ENCODE results near the gene EXOC4.

The EXOC4 gene

DNA sequence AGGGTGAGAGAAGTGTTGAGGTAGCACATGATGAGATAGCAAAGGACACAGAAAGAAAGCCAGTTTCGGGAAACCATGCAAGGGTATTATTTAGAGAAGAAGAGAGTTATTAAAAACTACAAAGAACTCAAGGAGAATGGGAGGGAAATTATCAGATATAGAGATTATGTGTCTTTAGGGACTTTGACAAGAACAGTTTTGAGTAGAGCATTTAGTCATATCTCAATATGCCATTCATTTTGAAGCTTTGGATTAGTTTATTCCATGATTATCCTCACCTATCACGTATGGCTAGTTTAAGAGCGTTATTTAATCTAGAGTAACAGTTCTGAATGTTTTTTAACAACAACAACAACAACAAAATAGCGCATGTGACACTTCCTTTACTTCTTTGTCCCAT is 409.4 kb downstream of the EXOC4 start:
- no peaks in the 10 kb centered on the region for H3K27me3 ChIP-seq (ENCODE audit: control insufficient read depth in 1 of 2, insufficient read depth in 2 of 2, low read length in 2 of 2)
- H3K36me3 ChIP-seq (ENCODE audit: insufficient read depth, low read length): no peaks in the 10 kb centered on the region
- no peak overlapping the region for H3K9ac ChIP-seq (ENCODE audit: low read length)
- no peaks in the 10 kb centered on the region for H3K9me3 ChIP-seq (ENCODE audit: low read length)
- H3K27ac ChIP-seq (ENCODE audit: low read depth, low read length): no peak overlapping the region
- H3K4me1 ChIP-seq (ENCODE audit: insufficient read depth, low read length): no peaks in the 10 kb centered on the region
- H3K4me3 ChIP-seq (ENCODE audit: low read depth in 1 of 2, low read length in 2 of 2): no peak overlapping the region

DNA sequence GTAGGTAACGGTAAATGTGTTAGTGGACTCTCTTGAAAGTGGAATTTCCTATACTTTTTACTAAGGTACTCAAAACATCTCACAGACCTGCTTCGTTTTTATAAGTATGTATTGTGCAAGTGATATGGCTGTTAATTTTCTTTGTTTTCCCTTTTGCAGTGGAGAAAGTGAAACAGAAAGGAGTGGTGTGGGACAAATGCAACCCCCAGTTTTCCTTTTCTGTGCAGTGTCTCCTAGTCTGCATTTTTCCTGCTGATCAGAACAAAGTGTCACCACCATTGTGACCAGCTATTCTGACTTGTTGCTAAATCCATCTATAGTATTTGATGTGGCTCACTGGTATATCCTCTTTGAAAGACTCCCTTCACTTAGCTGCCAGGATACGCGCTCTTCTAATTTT is 410.0 kb downstream of the EXOC4 start:
- no peaks in the 10 kb centered on the region for H3K27me3 ChIP-seq (ENCODE audit: control insufficient read depth in 1 of 2, insufficient read depth in 2 of 2, low read length in 2 of 2)
- no peaks in the 10 kb centered on the region for H3K36me3 ChIP-seq (ENCODE audit: insufficient read depth, low read length)
- no peak overlapping the region for H3K4me3 ChIP-seq (ENCODE audit: low read depth in 1 of 2, low read length in 2 of 2)
- H3K9ac ChIP-seq (ENCODE audit: low read length): no peak overlapping the region
- no peak overlapping the region for H3K27ac ChIP-seq (ENCODE audit: low read depth, low read length)
- H3K9me3 ChIP-seq (ENCODE audit: low read length): no peaks in the 10 kb centered on the region
- H3K4me1 ChIP-seq (ENCODE audit: insufficient read depth, low read length): no peaks in the 10 kb centered on the region

DNA sequence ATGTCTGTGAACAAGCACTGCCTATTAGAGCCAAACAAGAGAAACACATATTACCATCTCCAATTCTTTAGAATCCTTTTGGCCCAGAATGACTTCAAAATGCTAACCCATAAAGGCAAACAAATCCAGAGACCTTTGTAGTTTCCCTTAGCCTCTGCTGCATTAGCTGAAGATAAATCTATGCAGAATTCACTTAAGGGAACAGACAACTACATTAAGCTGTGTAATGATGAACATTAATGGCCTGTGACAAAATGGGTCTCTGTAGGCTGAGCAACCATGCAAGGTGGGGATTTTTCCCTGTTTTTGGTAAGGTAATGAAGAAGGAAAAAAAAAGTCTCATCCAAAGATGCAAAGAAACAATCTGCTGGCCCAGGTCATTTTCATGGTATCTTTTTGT is 411.6 kb downstream of the EXOC4 start:
- no peaks in the 10 kb centered on the region for H3K4me1 ChIP-seq (ENCODE audit: insufficient read depth, low read length)
- no peak overlapping the region for H3K27ac ChIP-seq (ENCODE audit: low read depth, low read length)
- no peaks in the 10 kb centered on the region for H3K9me3 ChIP-seq (ENCODE audit: low read length)
- no peak overlapping the region for H3K9ac ChIP-seq (ENCODE audit: low read length)
- no peaks in the 10 kb centered on the region for H3K27me3 ChIP-seq (ENCODE audit: control insufficient read depth in 1 of 2, insufficient read depth in 2 of 2, low read length in 2 of 2)
- no peaks in the 10 kb centered on the region for H3K36me3 ChIP-seq (ENCODE audit: insufficient read depth, low read length)
- no peak overlapping the region for H3K4me3 ChIP-seq (ENCODE audit: low read depth in 1 of 2, low read length in 2 of 2)

DNA sequence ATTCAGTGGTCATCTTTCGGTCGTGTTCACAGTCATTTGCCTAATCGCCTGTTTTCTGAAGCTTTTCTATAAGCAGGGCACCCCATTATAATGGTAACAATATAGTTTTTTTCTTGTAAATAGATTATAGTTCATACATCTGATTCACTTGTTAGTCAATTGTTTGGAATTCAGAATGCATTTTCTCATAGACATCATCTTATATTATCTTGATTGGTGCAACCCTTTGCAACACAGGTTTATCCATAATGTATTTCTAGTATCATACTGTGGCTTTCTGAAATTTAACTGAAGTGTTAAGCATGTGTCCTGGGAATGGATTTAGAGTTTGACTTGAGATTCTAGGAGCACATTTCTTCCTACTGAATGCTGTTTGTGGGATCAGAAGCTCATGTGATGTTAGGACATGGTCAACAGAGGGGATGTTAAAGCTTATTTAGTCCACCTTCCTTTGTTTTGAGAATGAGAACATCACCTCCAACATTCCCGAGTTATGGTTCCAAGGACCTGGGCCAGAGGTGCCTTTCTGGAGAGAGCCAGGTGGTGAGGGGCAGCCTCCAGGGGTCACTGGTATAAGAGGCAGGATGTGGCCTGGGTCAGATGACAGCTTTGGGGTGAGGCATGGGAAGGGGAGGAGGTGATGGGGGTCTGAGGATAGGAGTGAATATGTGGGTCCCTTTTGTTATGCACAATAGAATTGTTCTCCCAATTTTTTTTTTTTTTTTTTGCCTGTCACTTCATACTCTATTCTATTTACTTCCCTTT is 415.6 kb downstream of the EXOC4 start:
- no peaks in the 10 kb centered on the region for H3K4me1 ChIP-seq (ENCODE audit: insufficient read depth, low read length)
- no peak overlapping the region for H3K27ac ChIP-seq (ENCODE audit: low read depth, low read length)
- no peaks in the 10 kb centered on the region for H3K27me3 ChIP-seq (ENCODE audit: control insufficient read depth in 1 of 2, insufficient read depth in 2 of 2, low read length in 2 of 2)
- no peak overlapping the region for H3K4me3 ChIP-seq (ENCODE audit: low read depth in 1 of 2, low read length in 2 of 2)
- H3K36me3 ChIP-seq (ENCODE audit: insufficient read depth, low read length): no peaks in the 10 kb centered on the region
- H3K9ac ChIP-seq (ENCODE audit: low read length): no peak overlapping the region
- H3K9me3 ChIP-seq (ENCODE audit: low read length): no peaks in the 10 kb centered on the region

DNA sequence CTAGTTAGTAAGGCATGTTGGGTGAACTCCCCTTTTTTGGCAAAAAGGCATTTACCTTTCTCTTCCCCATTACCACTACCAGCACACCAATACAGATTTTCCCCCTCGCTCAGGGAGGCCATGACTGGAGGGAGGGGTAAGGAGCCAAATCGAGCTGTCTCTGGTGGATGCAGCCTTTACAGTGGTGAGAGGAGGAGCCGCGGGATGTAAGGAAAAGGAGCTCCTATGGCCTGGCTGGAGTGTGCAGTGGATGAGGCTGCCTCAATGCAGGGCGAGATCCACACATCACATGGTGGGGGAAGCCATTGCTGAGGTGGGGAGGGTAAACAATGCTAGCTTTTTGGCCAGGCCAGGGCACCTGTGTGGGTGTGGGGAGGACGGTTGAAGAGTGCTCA is 416.2 kb downstream of the EXOC4 start:
- H3K27me3 ChIP-seq (ENCODE audit: control insufficient read depth in 1 of 2, insufficient read depth in 2 of 2, low read length in 2 of 2): no peaks in the 10 kb centered on the region
- H3K9ac ChIP-seq (ENCODE audit: low read length): no peak overlapping the region
- H3K4me1 ChIP-seq (ENCODE audit: insufficient read depth, low read length): no peaks in the 10 kb centered on the region
- H3K36me3 ChIP-seq (ENCODE audit: insufficient read depth, low read length): no peaks in the 10 kb centered on the region
- H3K27ac ChIP-seq (ENCODE audit: low read depth, low read length): no peak overlapping the region
- H3K4me3 ChIP-seq (ENCODE audit: low read depth in 1 of 2, low read length in 2 of 2): no peak overlapping the region
- no peaks in the 10 kb centered on the region for H3K9me3 ChIP-seq (ENCODE audit: low read length)

DNA sequence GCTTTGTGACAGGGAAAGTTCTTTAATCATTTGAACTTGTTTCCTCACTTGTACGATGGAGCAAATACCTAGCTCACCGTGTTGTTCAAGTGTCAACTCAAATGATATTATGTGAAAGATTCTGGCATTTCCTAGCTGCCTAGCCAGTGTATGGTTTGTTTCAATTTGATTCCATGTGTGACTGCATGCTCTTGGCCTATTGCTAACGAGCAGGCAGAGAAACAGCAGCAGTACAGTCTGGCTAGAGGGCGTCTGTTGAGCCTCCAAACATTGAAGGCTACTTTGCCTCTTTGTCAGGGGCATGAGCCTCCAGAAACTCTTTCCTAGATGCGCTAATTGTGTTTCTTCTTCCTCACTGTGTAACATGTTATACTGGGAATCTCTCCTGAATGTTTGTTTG is 417.4 kb downstream of the EXOC4 start:
- Histone ChIP-seq H3K4me1 (ENCODE audit: insufficient read depth, low read length) (no peaks in the 10 kb centered on the region), H3K4me3 (ENCODE audit: low read depth in 1 of 2, low read length in 2 of 2) (no peak overlapping the region), H3K27me3 (ENCODE audit: control insufficient read depth in 1 of 2, insufficient read depth in 2 of 2, low read length in 2 of 2) (no peaks in the 10 kb centered on the region), H3K36me3 (ENCODE audit: insufficient read depth, low read length) (no peaks in the 10 kb centered on the region), H3K9me3 (ENCODE audit: low read length) (no peaks in the 10 kb centered on the region), H3K9ac (ENCODE audit: low read length) (no peak overlapping the region), H3K27ac (ENCODE audit: low read depth, low read length) (no peak overlapping the region)

DNA sequence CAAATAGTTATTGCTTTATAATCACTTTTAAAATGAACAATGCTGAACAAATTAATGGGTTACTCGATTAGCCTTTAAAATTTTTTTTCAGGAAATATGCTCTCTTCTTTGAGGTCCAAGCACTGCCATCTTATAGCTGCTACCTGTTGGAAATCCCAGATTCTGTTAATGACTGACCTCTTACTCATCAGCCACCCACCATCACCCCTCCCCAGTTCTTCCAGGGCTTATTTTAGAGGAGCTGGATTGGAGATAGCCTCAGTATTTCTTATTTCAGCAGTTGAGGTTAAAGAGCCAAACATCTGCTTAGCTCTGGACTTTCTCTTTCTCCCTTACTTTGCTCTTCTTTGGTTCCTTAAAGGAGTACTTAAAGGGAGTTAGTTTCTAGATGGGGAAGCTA is 420.0 kb downstream of the EXOC4 start:
- H3K9me3 ChIP-seq (ENCODE audit: low read length): no peaks in the 10 kb centered on the region
- H3K9ac ChIP-seq (ENCODE audit: low read length): no peak overlapping the region
- no peaks in the 10 kb centered on the region for H3K27me3 ChIP-seq (ENCODE audit: control insufficient read depth in 1 of 2, insufficient read depth in 2 of 2, low read length in 2 of 2)
- H3K4me1 ChIP-seq (ENCODE audit: insufficient read depth, low read length): no peaks in the 10 kb centered on the region
- no peak overlapping the region for H3K4me3 ChIP-seq (ENCODE audit: low read depth in 1 of 2, low read length in 2 of 2)
- no peaks in the 10 kb centered on the region for H3K36me3 ChIP-seq (ENCODE audit: insufficient read depth, low read length)
- H3K27ac ChIP-seq (ENCODE audit: low read depth, low read length): no peak overlapping the region

DNA sequence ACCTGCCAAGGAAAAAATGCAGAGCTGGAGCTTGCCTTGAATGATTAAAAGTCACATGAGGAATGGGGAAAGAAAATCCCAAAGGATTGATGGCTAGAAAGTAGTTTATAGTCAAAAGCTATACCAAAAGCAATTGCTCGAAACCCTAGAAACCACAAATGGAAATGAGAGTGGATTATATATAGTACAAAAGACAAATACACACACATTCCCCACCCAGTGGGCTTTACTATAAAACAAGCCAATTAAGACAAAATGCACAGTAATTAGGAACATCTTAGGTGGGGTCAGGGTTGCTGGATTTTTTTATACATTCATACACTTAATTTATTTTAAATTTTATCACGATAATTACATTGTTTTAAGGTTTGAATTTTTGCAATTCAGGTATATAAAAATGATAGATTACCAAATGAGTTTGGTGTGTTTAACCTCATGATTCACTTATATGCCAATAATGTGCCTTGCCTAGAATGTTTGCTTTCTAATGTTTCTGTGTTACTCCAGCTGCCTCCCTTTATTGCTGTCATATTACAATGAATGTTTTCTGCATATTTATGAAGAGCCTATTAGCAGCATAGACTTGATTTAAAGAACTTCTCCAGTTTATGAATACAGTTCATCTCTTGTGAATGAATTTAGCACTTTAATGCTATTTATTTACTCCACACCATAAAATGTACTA is 421.3 kb downstream of the EXOC4 start:
- no peaks in the 10 kb centered on the region for H3K27me3 ChIP-seq (ENCODE audit: control insufficient read depth in 1 of 2, insufficient read depth in 2 of 2, low read length in 2 of 2)
- no peaks in the 10 kb centered on the region for H3K36me3 ChIP-seq (ENCODE audit: insufficient read depth, low read length)
- no peak overlapping the region for H3K27ac ChIP-seq (ENCODE audit: low read depth, low read length)
- no peak overlapping the region for H3K4me3 ChIP-seq (ENCODE audit: low read depth in 1 of 2, low read length in 2 of 2)
- no peaks in the 10 kb centered on the region for H3K9me3 ChIP-seq (ENCODE audit: low read length)
- H3K4me1 ChIP-seq (ENCODE audit: insufficient read depth, low read length): no peaks in the 10 kb centered on the region
- no peak overlapping the region for H3K9ac ChIP-seq (ENCODE audit: low read length)

DNA sequence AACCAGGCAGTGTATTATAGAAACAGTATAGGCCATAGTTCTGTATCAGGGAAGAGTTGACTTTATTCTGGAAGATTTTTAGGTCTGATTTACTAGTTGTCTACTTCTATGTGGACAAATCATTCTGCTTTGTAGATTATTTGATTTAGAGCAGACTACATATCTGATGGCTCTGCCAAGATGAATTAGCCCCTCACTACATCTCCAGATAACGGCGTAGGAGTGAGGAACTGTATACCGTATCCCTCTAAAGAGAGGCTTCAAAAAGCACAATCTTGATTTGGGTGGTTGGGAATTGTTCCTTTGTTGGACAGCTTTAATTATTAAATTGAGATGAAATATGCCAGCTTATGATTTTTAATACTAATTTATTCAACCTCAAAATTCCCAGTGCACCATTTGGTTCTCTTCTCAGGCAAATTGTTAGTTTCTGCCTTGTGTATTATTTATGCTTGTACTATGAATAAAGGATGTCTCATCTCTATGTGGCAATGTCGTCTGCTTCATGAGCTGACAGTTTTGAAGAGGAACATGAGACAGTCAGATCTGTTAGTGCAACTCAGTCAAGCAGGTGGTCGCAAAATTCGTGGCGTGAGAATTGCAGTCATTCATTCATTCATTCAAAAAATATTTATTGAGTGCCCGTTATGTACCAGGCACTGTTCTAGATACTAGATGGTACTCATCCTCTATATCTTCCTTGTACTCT is 422.8 kb downstream of the EXOC4 start:
- no peak overlapping the region for H3K4me3 ChIP-seq (ENCODE audit: low read depth in 1 of 2, low read length in 2 of 2)
- H3K27ac ChIP-seq (ENCODE audit: low read depth, low read length): no peak overlapping the region

DNA sequence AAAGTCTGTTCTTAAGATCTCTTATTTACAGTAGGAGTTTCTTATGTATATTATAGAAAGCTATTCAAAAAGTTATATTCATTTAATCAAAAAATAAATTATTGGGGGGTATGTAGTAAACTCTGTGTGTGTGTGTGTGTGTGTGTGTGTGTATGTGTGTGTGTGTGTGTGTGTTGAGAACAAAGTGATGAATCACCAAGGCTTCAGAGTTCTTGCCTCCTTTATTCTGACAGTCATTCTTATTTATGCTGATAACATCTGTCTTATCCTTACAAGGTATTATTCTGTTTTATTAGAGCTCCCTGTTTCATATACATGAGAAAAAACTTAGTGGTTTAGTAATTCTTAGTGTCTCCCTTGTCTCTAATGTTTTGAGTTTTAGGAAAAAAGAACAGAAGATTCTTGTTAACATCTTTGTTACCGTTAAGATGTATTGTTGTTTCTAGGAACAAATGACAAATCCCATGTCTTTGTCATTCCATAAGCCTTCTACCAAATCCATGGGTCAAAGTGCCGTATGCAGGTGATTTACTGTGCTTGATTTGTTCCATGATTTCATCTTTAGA is 424.0 kb downstream of the EXOC4 start:
- Histone ChIP-seq H3K36me3 (ENCODE audit: insufficient read depth, low read length) (no peaks in the 10 kb centered on the region), H3K4me3 (ENCODE audit: low read depth in 1 of 2, low read length in 2 of 2) (no peak overlapping the region), H3K9ac (ENCODE audit: low read length) (no peak overlapping the region), H3K4me1 (ENCODE audit: insufficient read depth, low read length) (no peaks in the 10 kb centered on the region), H3K9me3 (ENCODE audit: low read length) (no peaks in the 10 kb centered on the region), H3K27ac (ENCODE audit: low read depth, low read length) (no peak overlapping the region), H3K27me3 (ENCODE audit: control insufficient read depth in 1 of 2, insufficient read depth in 2 of 2, low read length in 2 of 2) (no peaks in the 10 kb centered on the region)

More for the DNA sequence above, 422.8 kb downstream of the EXOC4 start:
- Histone ChIP-seq H3K9ac (ENCODE audit: low read length) (no peak overlapping the region), H3K27me3 (ENCODE audit: control insufficient read depth in 1 of 2, insufficient read depth in 2 of 2, low read length in 2 of 2) (no peaks in the 10 kb centered on the region), H3K36me3 (ENCODE audit: insufficient read depth, low read length) (no peaks in the 10 kb centered on the region), H3K9me3 (ENCODE audit: low read length) (no peaks in the 10 kb centered on the region), H3K4me1 (ENCODE audit: insufficient read depth, low read length) (no peaks in the 10 kb centered on the region)

DNA sequence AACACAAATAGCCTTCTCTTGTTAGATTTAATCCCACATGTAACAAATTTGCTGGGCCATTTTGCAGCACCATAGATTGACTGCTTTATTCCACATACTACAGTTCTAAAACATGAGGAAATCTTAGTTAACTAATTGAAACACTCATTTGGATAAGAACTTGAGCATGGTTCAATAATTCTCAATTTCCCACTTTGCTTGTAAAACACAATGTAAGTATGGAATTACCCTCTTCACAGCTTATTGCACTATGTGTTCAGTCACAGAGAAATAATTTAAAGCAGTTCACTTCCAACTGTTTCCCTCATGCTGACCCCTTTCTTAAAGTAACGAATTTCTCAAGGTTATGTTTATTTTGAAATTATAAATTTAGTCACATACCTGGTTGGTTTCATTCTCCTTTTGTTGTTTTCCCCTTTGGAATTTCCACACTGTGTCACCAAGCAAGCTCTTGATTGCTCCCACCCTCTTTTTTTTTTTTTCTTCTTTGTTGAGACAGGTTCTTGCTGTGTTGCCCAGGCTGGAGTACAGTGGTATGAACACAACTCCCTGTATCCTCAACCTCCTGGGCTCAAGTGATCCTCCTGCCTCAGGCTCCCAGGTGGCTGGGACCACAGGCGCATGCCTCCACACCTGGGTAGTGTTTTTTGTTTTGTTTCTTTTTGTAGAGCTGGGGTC is 425.4 kb downstream of the EXOC4 start:
- Histone ChIP-seq H3K4me1 (ENCODE audit: insufficient read depth, low read length) (no peaks in the 10 kb centered on the region), H3K27ac (ENCODE audit: low read depth, low read length) (no peak overlapping the region), H3K9me3 (ENCODE audit: low read length) (no peaks in the 10 kb centered on the region), H3K27me3 (ENCODE audit: control insufficient read depth in 1 of 2, insufficient read depth in 2 of 2, low read length in 2 of 2) (no peaks in the 10 kb centered on the region), H3K4me3 (ENCODE audit: low read depth in 1 of 2, low read length in 2 of 2) (no peak overlapping the region), H3K9ac (ENCODE audit: low read length) (no peak overlapping the region), H3K36me3 (ENCODE audit: insufficient read depth, low read length) (no peaks in the 10 kb centered on the region)

All from muscle layer of colon (tissue), 2 donors.